HG03469 (cell line): Measurements from ENCODE around the gene MAB21L3.
A peak's percentile ranks its signal among the peaks of the same experiment; 100 is the strongest.

Source experiments
- ATAC-seq: cut with Tn5 transposase; IDR thresholded peaks from one replicate; pipeline ENCODE4 v1.9.1; 2021; ENCODE audit warnings: mild to moderate bottlenecking, moderate library complexity, moderate number of reproducible peaks; ENCODE audit not compliant: unreplicated experiment

The MAB21L3 gene

DNA sequence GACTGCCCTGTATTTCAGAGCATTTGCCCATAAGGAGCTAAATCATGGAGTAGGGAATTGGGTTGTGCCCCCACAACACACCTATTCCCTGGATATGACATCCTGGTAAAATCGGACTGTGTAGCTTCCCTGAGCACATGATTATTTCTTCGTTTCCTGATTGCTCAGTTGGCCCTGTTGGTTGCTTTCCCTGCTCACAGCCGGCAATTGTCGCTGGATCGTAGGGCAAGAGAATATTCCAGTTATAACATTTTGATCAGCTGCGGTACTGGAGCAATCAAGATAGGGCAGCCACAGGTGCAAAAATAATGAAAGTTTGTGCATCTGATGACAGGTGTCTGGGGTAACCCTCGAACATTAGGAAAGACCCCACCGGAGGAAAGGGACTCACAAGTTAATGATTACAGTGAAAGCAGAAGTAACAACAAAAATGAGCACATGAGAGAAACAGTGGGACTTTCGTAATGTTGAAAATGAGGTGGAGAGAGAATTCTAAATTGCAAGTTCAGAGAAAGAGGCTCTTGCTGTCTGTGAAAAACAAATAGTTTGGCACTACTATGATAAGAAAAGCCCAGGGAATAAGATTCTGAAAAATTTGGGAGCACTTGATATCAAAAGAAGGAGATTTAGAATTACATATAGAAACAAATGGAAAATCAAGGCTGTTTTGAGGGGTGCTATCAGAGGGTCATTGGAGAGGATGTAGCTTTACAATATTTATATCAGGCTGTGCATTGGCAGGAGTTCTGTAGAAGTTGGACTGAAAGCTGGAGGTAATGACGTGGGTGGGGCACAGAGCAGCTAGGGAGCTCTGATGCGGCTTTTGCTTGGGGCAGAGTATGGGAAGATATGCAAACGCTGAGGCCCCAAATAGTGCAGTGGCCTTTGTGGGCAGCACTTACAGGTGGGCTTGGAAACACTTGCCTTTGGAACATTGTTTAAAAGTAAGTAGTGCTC is at the start of gene MAB21L3:
Gene MAB21L3 (plus strand): TSS at position 833 of the 957 bp plus-strand sequence. CDS start 1,217 bp downstream, outside the sequence.
- peak; percentile 31 for ATAC-seq

DNA sequence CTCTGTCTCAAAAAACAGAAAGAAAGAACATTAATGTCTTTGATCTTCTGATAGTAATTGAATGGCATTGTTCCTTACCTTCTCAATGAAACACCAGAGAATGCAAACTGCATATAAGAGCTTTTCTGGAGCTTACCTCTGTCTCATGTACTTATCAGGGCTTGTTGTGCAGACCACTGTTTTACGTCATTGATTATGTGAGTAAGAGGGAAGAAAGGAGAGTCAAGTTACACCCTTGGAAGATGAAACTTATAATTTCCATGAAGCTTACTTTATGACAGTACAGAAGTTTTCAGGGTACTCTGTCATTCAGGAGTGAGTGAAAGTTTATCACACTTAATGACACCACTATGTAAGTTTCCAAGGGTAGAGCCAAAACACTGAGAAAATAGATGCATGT is 49.0 kb upstream of the MAB21L3 start:
- ATAC-seq: no peak

DNA sequence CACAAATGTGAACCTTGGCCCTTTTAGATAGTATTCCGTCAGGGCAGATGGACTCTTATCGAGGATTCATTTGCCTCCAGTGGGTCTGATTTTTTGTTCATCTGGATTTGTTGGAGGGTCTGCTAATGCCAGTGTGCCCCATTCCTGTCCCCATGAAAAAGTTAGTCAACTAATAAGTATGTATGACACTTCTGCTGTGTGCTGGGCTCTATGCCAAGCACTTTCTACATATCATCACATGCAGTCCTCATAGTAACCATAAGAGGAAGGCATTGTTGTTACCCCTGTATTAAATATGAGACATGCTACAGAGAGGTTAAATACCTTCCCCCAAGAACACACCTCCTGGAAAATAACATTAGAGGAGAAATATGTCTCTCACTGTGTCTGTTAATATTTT is 46.6 kb upstream of the MAB21L3 start:
- ATAC-seq: no peak

DNA sequence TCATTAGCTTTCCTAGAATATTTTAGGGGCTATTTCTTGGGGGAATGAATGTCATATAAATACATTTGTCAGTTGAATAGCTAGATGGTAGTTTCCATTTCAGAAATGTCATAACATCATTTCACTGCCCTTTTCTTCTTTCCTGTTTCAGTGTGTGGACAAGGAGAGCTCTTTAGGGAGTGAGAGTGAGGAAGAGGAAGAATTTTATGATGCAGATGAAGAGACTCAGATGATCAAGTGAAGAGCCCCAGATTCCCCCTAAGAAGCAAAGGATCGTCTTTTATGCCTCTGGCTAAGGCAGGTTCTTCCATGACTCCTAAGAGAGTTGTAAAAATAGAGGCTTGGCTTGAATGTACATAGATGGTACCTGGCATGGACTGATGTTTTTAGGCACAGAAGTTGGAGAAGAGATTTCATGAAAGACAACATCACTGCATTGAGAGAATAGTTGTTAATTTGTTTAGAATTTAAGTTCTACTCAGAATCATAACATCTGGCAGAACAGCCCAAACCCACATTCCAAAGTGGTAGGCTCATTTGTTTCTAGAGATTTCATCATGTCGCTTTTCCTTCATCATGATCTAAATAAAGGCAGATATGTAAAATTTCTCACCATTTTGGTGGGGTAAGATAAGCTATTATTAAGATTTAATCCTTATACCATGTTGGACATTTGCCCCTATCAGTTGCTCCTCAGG is 44.2 kb upstream of the MAB21L3 start:
- ATAC-seq: no peak

DNA sequence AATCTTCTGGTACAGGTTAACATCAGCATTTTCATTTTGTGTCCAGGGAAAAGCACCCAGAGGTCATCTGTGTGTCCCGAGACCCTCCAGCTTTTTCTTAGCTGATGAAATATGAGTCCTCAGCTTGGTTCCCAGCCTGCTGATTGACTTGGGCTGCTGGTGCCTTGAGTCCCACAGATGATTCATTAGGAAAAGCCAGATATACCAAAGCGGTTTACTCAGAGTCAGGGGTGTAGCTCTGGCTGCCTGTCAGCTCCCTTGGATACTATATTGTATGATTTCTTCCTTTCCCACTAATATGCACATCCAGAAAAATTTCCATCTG is 43.7 kb upstream of the MAB21L3 start:
- no peak for ATAC-seq

DNA sequence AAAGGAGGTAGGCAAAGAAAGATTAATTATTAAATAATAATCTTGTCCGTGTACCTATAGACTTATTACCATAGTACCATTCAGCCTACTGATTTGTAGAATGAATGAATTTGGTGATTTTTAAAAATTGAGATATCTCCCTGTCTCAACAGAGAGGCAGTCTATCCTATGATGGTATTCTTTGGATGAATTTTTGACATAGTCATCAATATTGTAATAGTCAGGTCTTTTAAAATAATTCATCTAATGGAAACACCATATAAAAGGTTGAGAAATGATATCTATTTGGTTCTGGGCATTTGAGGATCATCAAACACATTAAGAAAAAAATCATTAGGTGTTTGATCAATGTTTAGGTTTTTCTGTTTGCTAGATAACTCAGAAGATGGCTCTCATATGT is 35.6 kb upstream of the MAB21L3 start:
- ATAC-seq: no peak

DNA sequence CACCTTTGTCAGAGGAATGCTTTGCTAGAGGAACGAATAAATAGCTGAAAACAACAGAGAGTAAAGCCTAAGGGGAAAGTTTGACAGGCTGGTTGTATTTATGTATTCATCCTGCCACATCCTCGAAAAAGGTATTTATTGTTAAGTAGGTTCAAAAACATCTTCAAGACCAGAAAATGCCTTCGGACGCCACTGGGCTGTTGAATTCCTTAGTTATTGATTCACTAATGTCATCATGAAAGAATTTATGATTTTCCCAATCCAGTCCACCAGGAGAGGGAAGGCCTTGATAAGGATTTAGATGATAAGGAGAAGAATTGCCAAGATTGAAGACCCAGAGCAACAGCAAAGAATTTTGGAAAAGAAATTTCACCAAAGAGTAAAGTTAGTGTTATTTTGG is 35.2 kb upstream of the MAB21L3 start:
- ATAC-seq: no peak

DNA sequence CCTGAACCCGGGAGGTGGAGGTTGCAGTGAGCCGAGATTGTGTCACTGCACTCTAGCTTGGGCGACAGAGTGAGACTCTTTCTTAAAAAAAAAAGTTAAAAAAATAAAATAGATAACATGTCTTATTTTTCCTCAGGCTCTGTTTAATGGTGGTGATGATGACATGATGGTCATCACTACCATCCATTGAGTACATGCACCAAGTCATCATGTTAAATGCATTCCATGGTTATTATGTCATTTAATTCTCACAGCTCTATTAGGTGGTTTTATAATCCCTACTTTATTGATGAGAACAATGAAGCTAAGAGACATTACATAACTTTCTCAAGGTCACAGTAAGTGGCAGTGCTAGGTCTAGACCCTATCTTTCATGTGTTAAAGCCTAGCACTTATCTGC is 34.4 kb upstream of the MAB21L3 start:
- ATAC-seq: no peak

DNA sequence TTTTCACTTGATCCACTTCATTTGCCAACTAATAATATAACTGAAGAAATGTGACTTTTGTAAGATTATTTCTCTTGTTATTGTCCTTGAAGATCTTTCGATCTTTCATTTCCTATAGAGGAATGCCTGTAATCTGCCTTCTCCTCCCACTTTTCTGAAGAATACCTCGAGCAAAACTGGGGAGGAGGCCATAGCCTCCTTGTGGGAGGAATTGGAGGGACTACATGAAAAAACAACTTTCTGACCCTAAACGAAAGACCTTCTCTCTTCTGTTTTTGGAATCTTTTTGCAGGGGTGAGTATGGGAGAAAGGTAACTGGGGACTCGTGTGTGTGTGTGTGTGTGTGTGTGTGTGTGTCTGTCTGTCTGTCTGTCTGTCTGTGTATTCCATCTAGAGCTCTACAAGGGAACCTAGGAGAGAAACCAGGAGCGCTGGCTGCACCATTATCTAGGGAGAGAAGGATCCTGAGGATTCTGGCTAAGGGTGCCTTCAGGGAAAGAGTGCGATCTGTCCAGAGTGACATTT is 32.4 kb upstream of the MAB21L3 start:
- no peak for ATAC-seq

DNA sequence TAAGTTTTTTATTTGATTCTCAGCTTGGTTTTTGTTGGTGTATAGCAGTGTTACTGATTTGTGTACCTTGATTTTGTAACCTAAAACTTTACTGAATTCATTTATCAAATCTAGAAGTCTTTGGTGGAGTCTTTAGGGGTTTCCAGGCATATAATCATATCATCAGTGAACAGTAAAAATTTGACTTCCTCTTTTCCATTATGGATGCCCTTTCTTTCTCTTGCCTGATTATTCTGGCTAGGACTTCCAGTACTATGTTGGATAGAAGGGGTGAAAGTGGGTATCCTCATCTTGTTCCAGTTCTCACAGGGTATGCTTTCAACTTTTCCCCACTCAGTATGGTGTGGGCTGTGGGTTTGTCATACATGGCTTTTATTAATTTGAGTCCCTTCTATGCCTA is 23.6 kb upstream of the MAB21L3 start:
- ATAC-seq: no peak

DNA sequence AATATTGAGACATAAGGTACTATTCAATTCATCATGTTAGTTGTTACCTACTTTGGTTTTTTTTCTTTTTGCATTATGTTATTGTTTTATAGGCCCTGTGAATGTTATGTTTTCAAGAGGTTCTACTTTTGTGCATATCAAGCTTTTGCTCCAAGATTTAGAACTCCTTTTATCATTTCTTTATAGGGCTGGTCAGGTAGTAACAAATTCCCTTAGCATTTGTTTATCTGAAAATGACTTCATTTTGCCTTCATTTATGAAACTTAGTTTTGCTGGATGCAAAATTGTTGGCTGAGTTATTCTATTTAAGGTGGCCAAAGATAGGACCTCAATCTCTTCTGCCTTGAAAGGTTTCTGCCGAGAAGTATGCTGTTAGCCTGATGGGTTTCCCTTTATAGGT is 21.3 kb upstream of the MAB21L3 start:
- no peak for ATAC-seq

DNA sequence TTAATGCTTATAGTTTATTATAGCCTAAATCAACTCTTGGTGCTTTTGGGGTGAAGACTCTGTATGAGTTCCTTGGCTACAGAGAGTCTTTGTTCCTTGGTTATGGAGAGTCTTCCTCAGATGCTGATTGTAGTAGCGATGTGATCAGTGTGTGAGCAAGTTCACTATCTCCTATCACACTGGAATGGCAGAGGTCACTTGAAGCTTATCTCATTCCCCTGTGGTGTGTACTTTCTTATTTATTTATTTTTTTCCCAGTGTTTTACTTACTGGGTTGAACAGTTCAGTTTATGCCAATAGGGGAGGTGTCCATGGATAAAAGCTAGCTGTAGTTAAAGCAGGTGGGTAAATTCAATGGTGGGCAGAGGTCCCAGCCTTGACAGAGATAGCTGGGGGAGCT is 20.1 kb upstream of the MAB21L3 start:
- no peak for ATAC-seq

DNA sequence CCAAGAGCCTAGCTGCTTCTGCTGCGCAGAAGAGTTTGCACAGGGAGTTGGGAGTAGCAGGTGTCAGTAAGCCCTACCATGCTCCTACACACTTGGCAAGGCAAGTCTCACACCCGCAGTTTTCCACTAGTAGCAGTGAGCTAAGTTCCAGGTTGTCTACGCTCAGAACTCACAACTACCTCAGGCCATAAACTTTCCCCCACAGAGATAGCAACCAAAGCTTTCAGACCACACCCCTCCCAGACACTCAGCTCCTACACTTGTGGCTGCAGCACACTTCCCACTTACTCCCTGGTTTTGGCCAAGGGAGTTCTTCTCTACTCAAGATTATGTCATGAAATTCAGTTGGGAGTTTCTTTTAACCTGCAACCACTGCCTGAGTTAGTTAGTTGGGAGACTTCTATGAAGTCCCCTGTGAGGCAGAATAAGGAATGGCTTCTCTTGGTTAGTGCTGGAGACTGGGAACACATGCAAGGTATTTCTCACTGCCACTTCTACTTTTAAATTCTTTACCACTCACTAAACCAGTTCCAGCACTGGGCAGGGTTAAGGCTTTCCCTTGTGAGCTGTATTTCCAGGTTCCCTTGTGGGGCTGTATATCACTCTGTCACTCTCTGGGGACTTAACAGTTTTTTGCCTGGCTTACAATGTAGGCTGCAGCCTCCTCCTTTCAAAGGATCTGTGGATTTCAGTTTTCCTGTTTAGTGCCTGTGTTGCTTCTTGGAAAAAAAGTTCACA is 18.3 kb upstream of the MAB21L3 start:
- no peak for ATAC-seq

DNA sequence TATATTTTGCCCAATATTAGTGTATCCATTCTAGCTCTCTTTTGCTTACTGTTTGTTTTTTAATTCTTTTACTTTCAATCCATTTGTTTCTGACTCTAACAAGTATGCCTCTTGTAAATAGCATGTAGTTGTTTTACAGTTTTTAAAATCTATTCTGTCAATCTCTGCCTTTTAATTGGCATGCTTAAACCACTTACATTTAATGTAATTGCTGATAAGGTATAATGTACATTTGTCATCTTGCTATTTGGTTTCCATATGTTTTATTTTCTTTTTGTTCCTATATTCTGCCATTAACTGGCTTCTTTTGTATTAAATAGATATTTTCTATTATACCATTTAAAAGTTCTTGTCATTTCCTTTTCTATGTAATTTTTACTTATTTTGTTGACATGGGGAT is 16.2 kb upstream of the MAB21L3 start:
- ATAC-seq: no peak

DNA sequence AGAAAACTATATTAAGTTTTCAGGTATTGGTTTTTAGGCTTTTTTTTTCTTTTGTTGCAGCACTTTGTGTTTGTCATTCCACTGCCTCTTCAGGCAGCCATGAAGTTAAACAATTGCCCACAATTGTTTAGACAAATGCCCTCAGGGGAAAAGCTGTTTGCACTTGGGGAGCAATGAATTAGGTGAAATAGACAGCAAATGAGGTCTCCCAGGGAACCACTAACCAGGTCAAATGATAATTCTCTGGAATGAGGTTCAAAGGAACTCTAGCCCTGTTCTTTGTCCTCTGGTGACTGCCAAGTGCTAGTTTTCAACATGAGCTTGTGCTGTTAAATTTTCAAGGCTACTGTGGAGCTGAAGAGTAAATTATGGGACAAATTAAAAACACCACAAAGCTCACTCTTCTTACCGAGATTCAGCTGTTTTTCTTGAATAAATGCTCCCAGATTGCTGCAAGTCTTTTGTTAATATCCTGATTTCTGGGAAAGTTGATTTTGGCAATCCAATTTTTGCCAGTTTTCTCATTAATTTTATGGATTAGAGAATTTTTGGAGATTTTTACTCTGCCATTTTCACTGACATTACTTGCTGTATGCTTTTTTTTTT is 15.1 kb upstream of the MAB21L3 start:
- ATAC-seq: no peak

DNA sequence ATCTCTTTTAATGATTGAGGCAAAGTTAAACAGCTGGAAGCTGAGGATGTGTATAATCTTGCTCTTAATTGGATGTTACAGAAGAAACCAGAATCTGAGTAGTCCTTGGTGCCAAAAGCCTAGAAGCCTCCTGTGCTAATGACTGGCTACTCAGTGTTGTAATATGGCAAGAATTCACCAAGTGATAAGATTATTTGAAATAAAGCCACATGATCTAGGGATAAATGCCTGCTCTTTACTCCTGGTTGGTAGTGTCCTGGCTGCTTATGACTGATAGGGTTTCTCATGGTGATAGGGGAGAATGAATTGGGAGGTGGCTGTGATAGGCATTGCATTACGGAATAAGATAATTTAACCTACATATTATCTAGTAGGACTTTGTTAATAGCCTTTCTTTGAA is 13.6 kb upstream of the MAB21L3 start:
- ATAC-seq: no peak

DNA sequence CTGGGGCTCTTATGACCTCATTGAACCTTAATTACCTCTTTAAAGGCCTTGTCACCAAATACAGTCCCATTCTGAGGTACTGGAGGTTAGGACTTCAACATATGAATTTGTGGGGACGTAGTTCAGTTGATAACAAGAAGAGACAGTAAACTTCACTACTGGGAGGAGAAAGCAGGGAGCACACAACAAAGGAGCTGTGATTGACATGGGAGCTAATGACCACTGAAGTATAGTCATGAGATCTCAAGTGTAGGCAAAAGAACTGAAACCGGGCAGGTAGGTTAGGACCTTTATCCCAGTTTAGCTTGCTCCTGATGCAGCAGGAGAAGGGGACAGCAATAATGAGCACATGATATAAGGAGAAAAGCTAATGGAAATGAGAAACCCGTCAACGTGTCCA is 11.8 kb upstream of the MAB21L3 start:
- ATAC-seq: no peak

DNA sequence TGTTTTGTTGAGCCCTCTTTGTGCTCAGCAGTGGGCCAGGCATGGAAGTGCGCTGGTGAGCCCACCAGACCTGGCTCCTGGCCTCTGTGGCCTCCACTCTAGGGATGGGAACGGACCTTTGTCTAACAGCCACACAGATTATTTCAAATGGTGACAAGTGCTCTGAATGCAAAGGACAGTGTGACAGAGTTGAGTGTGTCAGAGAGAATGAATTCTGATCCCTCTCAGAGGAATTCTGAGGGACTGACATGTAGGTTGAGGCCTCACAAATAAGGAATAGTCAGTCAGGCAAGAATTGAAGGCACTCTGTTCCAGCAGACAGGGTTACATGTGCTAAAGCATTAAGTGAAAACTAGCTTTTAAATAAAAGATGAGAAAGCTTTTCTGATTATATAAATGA is 11.3 kb upstream of the MAB21L3 start:
- ATAC-seq: no peak

DNA sequence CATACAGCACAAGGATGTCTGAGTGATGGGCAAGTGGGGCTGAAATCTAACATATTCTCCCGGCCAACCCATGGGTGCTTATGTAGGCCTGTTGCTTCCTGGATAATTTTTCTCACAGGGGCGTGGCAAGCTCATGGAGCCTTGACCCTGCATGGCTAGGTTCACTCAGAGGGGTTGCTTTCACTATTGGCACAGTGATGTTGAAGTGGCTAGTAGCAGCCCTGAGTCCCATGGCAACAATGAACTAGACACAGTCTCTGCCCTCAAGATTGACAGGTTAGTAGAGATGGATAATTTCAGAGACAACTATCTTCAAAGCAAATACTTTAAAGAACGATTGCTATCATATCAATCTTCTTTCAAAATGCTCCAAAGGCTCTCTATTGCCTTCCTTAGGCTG is 6.5 kb upstream of the MAB21L3 start:
- no peak for ATAC-seq

DNA sequence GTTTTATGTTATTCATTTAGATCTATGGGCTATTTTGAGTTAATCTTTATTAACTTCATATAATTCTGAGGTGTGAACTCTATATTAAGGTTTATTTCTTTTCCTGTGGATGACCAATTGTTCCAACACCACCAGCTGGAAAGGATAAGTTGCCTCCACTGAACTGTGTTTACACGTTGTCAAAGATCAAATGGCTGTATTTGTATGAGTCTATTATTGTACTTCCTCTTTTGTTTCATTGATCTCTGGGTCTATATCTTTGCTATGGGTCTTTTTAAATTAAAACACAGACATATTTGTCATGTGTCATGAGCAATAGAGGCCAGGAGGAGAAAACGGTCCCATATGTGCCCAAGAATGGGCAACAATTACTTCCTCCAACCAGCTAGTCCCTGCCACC is 5.2 kb upstream of the MAB21L3 start:
- no peak for ATAC-seq

DNA sequence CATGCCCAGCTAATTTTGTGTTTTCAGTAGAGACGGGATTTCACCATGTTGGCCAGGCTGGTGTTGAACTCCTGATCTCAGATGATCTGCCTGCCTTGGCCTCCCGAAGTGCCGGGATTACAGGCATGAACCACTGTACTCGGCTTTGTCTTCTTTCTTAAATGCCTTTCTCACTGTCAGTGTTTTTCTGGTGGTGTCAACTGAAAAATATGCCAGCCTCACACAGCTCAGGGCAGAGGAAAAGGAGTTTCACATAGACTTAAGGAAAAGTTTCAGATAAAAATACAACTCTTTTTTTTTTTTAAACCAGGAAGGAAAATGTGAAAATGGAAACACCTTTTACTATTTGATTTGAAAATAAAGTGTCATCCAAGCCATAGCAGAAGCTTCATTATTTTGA is 4.6 kb upstream of the MAB21L3 start:
- no peak for ATAC-seq
